GM19240 (cell line): ENCODE results near the gene PGAP1.

Experiments
- DNase-seq: peaks from one replicate; pipeline ENCODE4 v3.0.0; 2011; ENCODE audit warnings: low spot score; ENCODE audit not compliant: insufficient read length

The PGAP1 gene

GRCh38 chr2:196802401-196802800, 124.1 kb downstream of the PGAP1 start:
- DNase-seq: no peak

GRCh38 chr2:196801674-196802261, 124.7 kb downstream of the PGAP1 start:
- DNase-seq: no peak

GRCh38 chr2:196798980-196799379, 127.5 kb downstream of the PGAP1 start:
- no peak for DNase-seq

GRCh38 chr2:196792865-196793264, 133.6 kb downstream of the PGAP1 start:
- no peak for DNase-seq

GRCh38 chr2:196783431-196784094, 142.9 kb downstream of the PGAP1 start:
- no peak for DNase-seq
